HEK293 (cell line): Measurements from ENCODE around the gene MED23.
A peak's percentile ranks its signal among the peaks of the same experiment; 100 is the strongest.

Source experiments
- CTCF ChIA-PET: fragments of 350-600 bp; formaldehyde crosslinking; extraction: SDS; loops from one replicate; lab custom pipeline; 2021; ENCODE audit warnings: antibody characterized with exemption; lab: Yijun Ruan, JAX
- POLR2A ChIA-PET: fragments of 300-600 bp; formaldehyde crosslinking; extraction: SDS; loops from one replicate; lab custom pipeline; 2020; ENCODE audit warnings: antibody characterized with exemption, inconsistent platforms; lab: Yijun Ruan, JAX
- H3K27ac ChIP-seq: fragments of 200-500 bp; sonication (Bioruptor generic); 2 replicates; pipeline ENCODE4 v1.5.1; 2014; ENCODE audit warnings: low read depth, low read length, control low read depth, inconsistent platforms; ENCODE audit errors: extremely low read depth
- H3K36me3 ChIP-seq, 2 experiments: fragments of 200-500 bp in 1 of 2; sonication (Bioruptor generic) in 1 of 2; 1 replicate in 1 of 2; 2 replicates in 1 of 2; pipeline ENCODE4 v1.5.1; 2014 to 2017; ENCODE audit warnings: inconsistent platforms in 2 of 2, low read length in 2 of 2; ENCODE audit not compliant: control insufficient read depth in 2 of 2, insufficient read depth in 1 of 2
- H3K4me1 ChIP-seq: fragments of 200-500 bp; sonication (Bioruptor generic); 2 replicates; pipeline ENCODE4 v1.5.1; 2014; ENCODE audit warnings: mild to moderate bottlenecking, low read length, inconsistent platforms; ENCODE audit not compliant: control insufficient read depth, insufficient read depth
- H3K4me3 ChIP-seq: 2 replicates; pipeline ENCODE4 v1.5.1; 2011; ENCODE audit warnings: low read depth, mild to moderate bottlenecking, control low read depth, low read length, moderate library complexity
- H3K9me3 ChIP-seq: fragments of 200-500 bp; sonication (Bioruptor generic); 2 replicates; pipeline ENCODE4 v1.5.1; 2014; ENCODE audit warnings: low read depth, low read length, inconsistent platforms; ENCODE audit not compliant: control insufficient read depth, insufficient read depth
- FEZF1 ChIP-seq: fragments of 450-650 bp; formaldehyde crosslinking; IDR thresholded peaks from 2 replicates; pipeline ENCODE4 v1.5.1; 2016; ENCODE audit warnings: missing biosample characterization, missing genetic modification characterization
- GLIS1 ChIP-seq: fragments of 450-650 bp; formaldehyde crosslinking; IDR thresholded peaks from 2 replicates; pipeline ENCODE4 v1.5.1; 2016; ENCODE audit warnings: missing biosample characterization, missing genetic modification characterization
- MYNN ChIP-seq: fragments of 450-650 bp; formaldehyde crosslinking; IDR thresholded peaks from 2 replicates; pipeline ENCODE4 v1.5.1; 2016; ENCODE audit warnings: missing biosample characterization, missing genetic modification characterization, borderline replicate concordance
- PRDM10 ChIP-seq: fragments of 450-650 bp; formaldehyde crosslinking; IDR thresholded peaks from 2 replicates; pipeline ENCODE4 v1.5.1; 2016; ENCODE audit warnings: missing biosample characterization, missing genetic modification characterization
- SCRT1 ChIP-seq: fragments of 450-650 bp; formaldehyde crosslinking; IDR thresholded peaks from 2 replicates; pipeline ENCODE4 v1.5.1; 2016; ENCODE audit warnings: missing biosample characterization, missing genetic modification characterization, borderline replicate concordance
- SCRT2 ChIP-seq: fragments of 450-650 bp; formaldehyde crosslinking; IDR thresholded peaks from 2 replicates; pipeline ENCODE4 v1.5.1; 2016; ENCODE audit warnings: missing biosample characterization, missing genetic modification characterization
- ZBTB10 ChIP-seq: fragments of 450-650 bp; formaldehyde crosslinking; IDR thresholded peaks from 2 replicates; pipeline ENCODE4 v1.5.1; 2016; ENCODE audit warnings: missing biosample characterization, missing genetic modification characterization
- ZIC2 ChIP-seq: fragments of 450-650 bp; formaldehyde crosslinking; IDR thresholded peaks from 2 replicates; pipeline ENCODE4 v1.5.1; 2016; ENCODE audit warnings: missing biosample characterization, missing genetic modification characterization
- ZNF184 ChIP-seq: fragments of 450-650 bp; IDR thresholded peaks from 2 replicates; pipeline ENCODE4 v1.5.1; 2018; ENCODE audit warnings: missing biosample characterization, mild to moderate bottlenecking, missing genetic modification characterization
- ZNF223 ChIP-seq: fragments of 450-650 bp; formaldehyde crosslinking; IDR thresholded peaks from 2 replicates; pipeline ENCODE4 v1.5.1; 2016; ENCODE audit warnings: missing biosample characterization, missing genetic modification characterization
- ZNF292 ChIP-seq: fragments of 450-650 bp; formaldehyde crosslinking; IDR thresholded peaks from 2 replicates; pipeline ENCODE4 v1.5.1; 2016; ENCODE audit warnings: low read depth, missing biosample characterization, missing genetic modification characterization, borderline replicate concordance
- ZNF660 ChIP-seq: fragments of 450-650 bp; IDR thresholded peaks from 2 replicates; pipeline ENCODE4 v1.5.1; 2018; ENCODE audit warnings: missing biosample characterization, mild to moderate bottlenecking, missing genetic modification characterization
- ZNF670 ChIP-seq: fragments of 450-650 bp; formaldehyde crosslinking; IDR thresholded peaks from 2 replicates; pipeline ENCODE4 v1.5.1; 2016; ENCODE audit warnings: missing biosample characterization, missing genetic modification characterization, low read depth
- ZNF777 ChIP-seq: fragments of 450-650 bp; formaldehyde crosslinking; IDR thresholded peaks from 2 replicates; pipeline ENCODE4 v1.5.1; 2017; ENCODE audit warnings: missing biosample characterization, missing genetic modification characterization, borderline replicate concordance
- ZNF791 ChIP-seq: fragments of 450-650 bp; formaldehyde crosslinking; IDR thresholded peaks from 2 replicates; pipeline ENCODE4 v1.5.1; 2016; ENCODE audit warnings: missing biosample characterization, missing genetic modification characterization
- ZNF830 ChIP-seq: fragments of 450-650 bp; IDR thresholded peaks from 2 replicates; pipeline ENCODE4 v1.5.0; 2018; ENCODE audit warnings: missing biosample characterization, missing genetic modification characterization, low read depth, mild to moderate bottlenecking, moderate library complexity
- ZSCAN16 ChIP-seq: fragments of 450-650 bp; formaldehyde crosslinking; IDR thresholded peaks from 2 replicates; pipeline ENCODE4 v1.5.1; 2016; ENCODE audit warnings: missing biosample characterization, missing genetic modification characterization
- ZSCAN18 ChIP-seq: fragments of 450-650 bp; formaldehyde crosslinking; IDR thresholded peaks from 2 replicates; pipeline ENCODE4 v1.5.1; 2016; ENCODE audit warnings: missing biosample characterization, missing genetic modification characterization
- ZSCAN23 ChIP-seq: fragments of 450-650 bp; formaldehyde crosslinking; IDR thresholded peaks from 2 replicates; pipeline ENCODE4 v1.5.1; 2016; ENCODE audit warnings: missing biosample characterization, missing genetic modification characterization
- ZSCAN4 ChIP-seq: fragments of 450-650 bp; formaldehyde crosslinking; IDR thresholded peaks from 2 replicates; pipeline ENCODE4 v1.5.1; 2017; ENCODE audit warnings: missing biosample characterization, missing genetic modification characterization
- TF ChIP-seq, protein P1 (sequence below): fragments of 450-650 bp; formaldehyde crosslinking; IDR thresholded peaks from 2 replicates; pipeline ENCODE4 v1.5.1; 2016; ENCODE audit warnings: missing biosample characterization, missing genetic modification characterization, borderline replicate concordance

Gene MED23

DNA sequence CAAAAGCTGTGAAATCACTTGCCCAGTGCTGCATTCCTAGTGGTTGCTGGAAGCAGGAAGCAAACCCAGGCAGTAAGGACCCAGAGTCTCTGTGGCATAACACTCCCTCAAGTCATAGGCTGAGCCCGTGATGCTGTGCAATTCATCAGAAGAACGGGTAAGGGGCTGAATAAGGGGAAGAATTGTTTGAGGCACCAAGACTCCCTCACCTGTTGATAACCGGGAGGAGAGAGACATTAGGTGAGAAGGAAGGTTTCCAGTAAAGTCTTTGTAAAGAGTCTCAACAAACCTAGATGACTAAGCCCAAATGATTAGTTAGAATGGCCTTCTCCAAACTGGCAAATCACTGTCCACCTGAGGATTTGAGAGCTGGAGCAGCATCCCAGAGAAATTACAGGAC, 27.3 kb upstream of the MED23 start:
- CTCF ChIA-PET: interaction anchor here (0.6 to 4.4 kb wide), 2 partner anchors 10 to 27 kb away, joined by 4 to 30 read pairs; partner anchors contain the start of gene MED23
- Histone ChIP-seq H3K4me1 (no peaks in the 10 kb centered on the region), H3K36me3 (no peaks in the 10 kb centered on the region), H3K27ac (no peak overlapping the region), H3K9me3 (no peaks in the 10 kb centered on the region), H3K4me3 (no peak overlapping the region)
- TF ChIP-seq ZNF777 (tag by site-specific recombination): no peak
- TF ChIP-seq ZBTB10 (tag by site-specific recombination): no peak
- peak; percentile 53; the same call in 1 of the 2 replicates for TF ChIP-seq SCRT1
- peak; percentile 76 for TF ChIP-seq SCRT2 (tag by site-specific recombination)
- POLR2A ChIA-PET: no interaction called here

GRCh38 chr6:131654326-131654725, 26.3 kb upstream of the MED23 start:
- H3K9me3 ChIP-seq: no peaks in the 10 kb centered on the region
- ChIA-PET CTCF (interaction anchor here (0.5 to 0.6 kb wide), 3 partner anchors 27 to 441 kb away, joined by 3 read pairs; partner anchors contain the start of gene MED23), POLR2A (no interaction called here)
- no peak overlapping the region for H3K27ac ChIP-seq
- no peak overlapping the region for H3K4me3 ChIP-seq
- H3K36me3 ChIP-seq: no peaks in the 10 kb centered on the region
- H3K4me1 ChIP-seq: no peaks in the 10 kb centered on the region
- TF ChIP-seq, protein P1, sequence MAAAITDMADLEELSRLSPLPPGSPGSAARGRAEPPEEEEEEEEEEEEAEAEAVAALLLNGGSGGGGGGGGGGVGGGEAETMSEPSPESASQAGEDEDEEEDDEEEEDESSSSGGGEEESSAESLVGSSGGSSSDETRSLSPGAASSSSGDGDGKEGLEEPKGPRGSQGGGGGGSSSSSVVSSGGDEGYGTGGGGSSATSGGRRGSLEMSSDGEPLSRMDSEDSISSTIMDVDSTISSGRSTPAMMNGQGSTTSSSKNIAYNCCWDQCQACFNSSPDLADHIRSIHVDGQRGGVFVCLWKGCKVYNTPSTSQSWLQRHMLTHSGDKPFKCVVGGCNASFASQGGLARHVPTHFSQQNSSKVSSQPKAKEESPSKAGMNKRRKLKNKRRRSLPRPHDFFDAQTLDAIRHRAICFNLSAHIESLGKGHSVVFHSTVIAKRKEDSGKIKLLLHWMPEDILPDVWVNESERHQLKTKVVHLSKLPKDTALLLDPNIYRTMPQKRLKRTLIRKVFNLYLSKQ (tag by site-specific recombination): no peak
- TF ChIP-seq ZSCAN16 (tag by site-specific recombination) (no peak), PRDM10 (tag by site-specific recombination) (no peak), ZNF184 (tag by site-specific recombination) (no peak), FEZF1 (tag by site-specific recombination) (no peak), ZNF292 (no peak), ZIC2 (tag by site-specific recombination) (no peak), ZSCAN23 (tag by site-specific recombination) (no peak), ZNF791 (tag by site-specific recombination) (no peak), ZNF223 (tag by site-specific recombination) (no peak), ZSCAN4 (tag by site-specific recombination) (no peak), ZNF660 (tag by site-specific recombination) (no peak), ZSCAN18 (tag by site-specific recombination) (no peak), ZNF670 (tag by site-specific recombination) (no peak), MYNN (tag by site-specific recombination) (no peak), ZNF830 (tag by site-specific recombination) (no peak), GLIS1 (no peak)
